ENCODE data around the gene COX5A.

COX5A gene

DNA sequence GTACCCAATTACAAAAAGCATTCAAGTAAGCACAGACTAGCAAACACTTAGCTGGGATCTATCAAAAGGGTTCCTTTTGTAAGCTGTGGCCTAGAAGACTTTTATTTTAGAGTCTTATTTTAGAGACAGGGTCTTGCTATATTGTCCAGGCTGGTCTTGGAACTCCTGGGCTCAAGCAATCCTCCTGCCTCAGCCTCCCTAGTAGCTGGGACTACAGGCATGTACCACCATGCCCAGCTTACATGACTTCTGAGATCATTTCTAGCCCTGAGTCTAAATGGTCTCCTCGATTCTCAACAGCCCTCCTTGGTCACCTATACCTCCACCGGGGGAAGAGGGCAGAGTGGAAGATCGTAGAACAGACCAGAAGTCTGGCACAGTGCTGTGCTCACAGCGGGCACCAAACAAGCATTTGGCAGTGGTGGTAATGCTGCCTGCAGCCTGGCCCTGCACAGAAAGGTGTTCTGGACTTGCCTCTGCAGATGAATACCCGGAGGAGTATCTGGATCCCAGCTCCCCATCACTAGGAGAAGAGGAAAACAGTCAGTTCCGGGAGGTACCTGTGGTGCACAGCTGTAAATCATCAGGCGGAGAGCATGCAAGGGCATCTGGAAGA, 33.6 kb downstream of the COX5A start:
- Histone ChIP-seq H3K27ac (replicated peaks) (no peak overlapping the region), H3K27me3 (ENCODE audit: insufficient read depth, poor library complexity, severe bottlenecking) (no peaks in the 10 kb centered on the region), H3K4me3 (replicated peaks; ENCODE audit: insufficient read depth, low read length) (no peak overlapping the region)
- no peak for DNase-seq (ENCODE audit: low read depth in 1 of 2, low spot score in 1 of 2)
- no peak for TF ChIP-seq SPI1 (IDR thresholded peaks at IDR 0.05; ENCODE audit: borderline replicate concordance, low read depth)
- TF ChIP-seq GABPA (IDR thresholded peaks at IDR 0.05; ENCODE audit: low read depth), result no peak
- no peak for TF ChIP-seq POLR2AphosphoS5 (IDR thresholded peaks at IDR 0.05; ENCODE audit: low read depth)
- TF ChIP-seq, protein P1, sequence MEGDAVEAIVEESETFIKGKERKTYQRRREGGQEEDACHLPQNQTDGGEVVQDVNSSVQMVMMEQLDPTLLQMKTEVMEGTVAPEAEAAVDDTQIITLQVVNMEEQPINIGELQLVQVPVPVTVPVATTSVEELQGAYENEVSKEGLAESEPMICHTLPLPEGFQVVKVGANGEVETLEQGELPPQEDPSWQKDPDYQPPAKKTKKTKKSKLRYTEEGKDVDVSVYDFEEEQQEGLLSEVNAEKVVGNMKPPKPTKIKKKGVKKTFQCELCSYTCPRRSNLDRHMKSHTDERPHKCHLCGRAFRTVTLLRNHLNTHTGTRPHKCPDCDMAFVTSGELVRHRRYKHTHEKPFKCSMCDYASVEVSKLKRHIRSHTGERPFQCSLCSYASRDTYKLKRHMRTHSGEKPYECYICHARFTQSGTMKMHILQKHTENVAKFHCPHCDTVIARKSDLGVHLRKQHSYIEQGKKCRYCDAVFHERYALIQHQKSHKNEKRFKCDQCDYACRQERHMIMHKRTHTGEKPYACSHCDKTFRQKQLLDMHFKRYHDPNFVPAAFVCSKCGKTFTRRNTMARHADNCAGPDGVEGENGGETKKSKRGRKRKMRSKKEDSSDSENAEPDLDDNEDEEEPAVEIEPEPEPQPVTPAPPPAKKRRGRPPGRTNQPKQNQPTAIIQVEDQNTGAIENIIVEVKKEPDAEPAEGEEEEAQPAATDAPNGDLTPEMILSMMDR (IDR thresholded peaks at IDR 0.05; ENCODE audit: insufficient read depth, low read length), result no peak
- TF ChIP-seq REST (IDR thresholded peaks at IDR 0.05; ENCODE audit: insufficient replicate concordance, low read depth), result no peak

DNA sequence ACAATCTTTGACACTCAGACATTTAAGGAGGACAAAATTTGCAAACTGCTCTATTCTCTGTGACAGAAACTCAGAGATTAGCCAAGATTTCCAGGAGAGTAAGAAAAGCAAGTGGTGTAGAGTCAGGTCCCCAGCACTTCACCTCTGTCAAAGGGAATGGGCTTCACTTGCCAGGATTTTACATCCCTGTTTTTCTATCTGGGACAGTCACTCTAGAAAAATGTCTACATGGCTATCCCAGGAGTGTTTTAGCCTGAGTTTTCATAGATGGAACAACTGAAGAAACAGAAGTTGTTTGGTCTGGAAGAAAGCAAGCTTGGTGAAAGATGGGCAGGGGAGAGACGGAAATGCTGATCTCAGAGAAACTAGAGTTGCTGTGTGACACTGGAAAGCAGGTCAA, 34.2 kb downstream of the COX5A start:
- TF ChIP-seq GABPA (IDR thresholded peaks at IDR 0.05; ENCODE audit: low read depth) (no peak), REST (IDR thresholded peaks at IDR 0.05; ENCODE audit: insufficient replicate concordance, low read depth) (no peak), POLR2AphosphoS5 (IDR thresholded peaks at IDR 0.05; ENCODE audit: low read depth) (no peak), SPI1 (IDR thresholded peaks at IDR 0.05; ENCODE audit: borderline replicate concordance, low read depth) (no peak)
- TF ChIP-seq, protein P1 (IDR thresholded peaks at IDR 0.05; ENCODE audit: insufficient read depth, low read length), result no peak
- Histone ChIP-seq H3K4me3 (replicated peaks; ENCODE audit: insufficient read depth, low read length) (no peak overlapping the region), H3K27ac (replicated peaks) (no peak overlapping the region), H3K27me3 (ENCODE audit: insufficient read depth, poor library complexity, severe bottlenecking) (no peaks in the 10 kb centered on the region)
- no peak for DNase-seq (ENCODE audit: low read depth in 1 of 2, low spot score in 1 of 2)

- peak overlapping the region; percentile 9; the same call in 1 of the 2 replicates for H3K27ac ChIP-seq (replicated peaks)
Observed at GRCh38 chr15:74902295-74903075, 35.4 kb downstream of the COX5A start.

More at GRCh38 chr15:74902295-74903075, 35.4 kb downstream of the COX5A start:
- Histone ChIP-seq H3K27me3 (ENCODE audit: insufficient read depth, poor library complexity, severe bottlenecking) (no peaks in the 10 kb centered on the region), H3K4me3 (replicated peaks; ENCODE audit: insufficient read depth, low read length) (no peak overlapping the region)
- peak in 1 of 2 experiments; percentile 63 for DNase-seq (ENCODE audit: low read depth in 1 of 2, low spot score in 1 of 2)
- TF ChIP-seq POLR2AphosphoS5 (IDR thresholded peaks at IDR 0.05; ENCODE audit: low read depth) (no peak), REST (IDR thresholded peaks at IDR 0.05; ENCODE audit: insufficient replicate concordance, low read depth) (no peak), GABPA (IDR thresholded peaks at IDR 0.05; ENCODE audit: low read depth) (no peak), SPI1 (IDR thresholded peaks at IDR 0.05; ENCODE audit: borderline replicate concordance, low read depth) (no peak; the same call in 1 of the 2 replicates)
- TF ChIP-seq, protein P1 (IDR thresholded peaks at IDR 0.05; ENCODE audit: insufficient read depth, low read length), result no peak
